HT1080 (cell line): ENCODE results near the gene FBXL3. TPM values are rescaled to one million over a fixed set of nuclear protein-coding genes. Genes with fewer than 3 reads are reported as not detected.
A peak's percentile ranks its signal among the peaks of the same experiment; 100 is the strongest.
"Not testable (repeated sequence)": the region's sequence is repeated elsewhere in the genome, so short reads cannot be mapped to it uniquely, and the experiment has no call there.

Source experiments
- DNase-seq: peaks from one replicate; pipeline ENCODE4 v3.0.0-alpha.2; 2015; ENCODE audit warnings: low read depth
- total RNA-seq: library from RNA; depleted of rRNA; stranded (reverse); fragments of >200 nt; shearing (Covaris generic); gene quantifications from 2 replicates; pipeline ENCODE4 v1.2.3, GENCODE V29; 2014

FBXL3 gene
- total RNA-seq, 1 experiment from 2014 or later: 39.0 TPM

DNA sequence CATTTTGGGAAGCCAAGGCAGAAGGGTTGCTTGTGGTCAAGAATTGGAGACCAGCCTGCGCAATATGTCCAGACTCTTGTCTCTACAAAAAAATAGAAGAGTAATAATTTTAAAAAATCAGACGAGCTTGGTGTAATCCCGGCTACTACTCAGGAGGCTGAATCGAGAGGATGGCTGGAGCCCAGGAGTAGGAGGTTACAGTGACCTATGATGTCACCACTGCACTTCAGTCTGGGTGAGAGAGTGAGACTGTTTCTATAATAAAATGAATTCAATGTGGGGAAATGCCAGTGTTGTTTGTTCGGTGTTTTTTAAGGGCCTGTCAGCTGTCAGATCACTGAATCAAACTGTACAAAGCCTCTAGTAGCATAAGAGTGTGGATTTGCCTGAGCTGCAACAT lies 1.2 kb upstream of the FBXL3 start:
- DNase-seq: peak; percentile 30

DNA sequence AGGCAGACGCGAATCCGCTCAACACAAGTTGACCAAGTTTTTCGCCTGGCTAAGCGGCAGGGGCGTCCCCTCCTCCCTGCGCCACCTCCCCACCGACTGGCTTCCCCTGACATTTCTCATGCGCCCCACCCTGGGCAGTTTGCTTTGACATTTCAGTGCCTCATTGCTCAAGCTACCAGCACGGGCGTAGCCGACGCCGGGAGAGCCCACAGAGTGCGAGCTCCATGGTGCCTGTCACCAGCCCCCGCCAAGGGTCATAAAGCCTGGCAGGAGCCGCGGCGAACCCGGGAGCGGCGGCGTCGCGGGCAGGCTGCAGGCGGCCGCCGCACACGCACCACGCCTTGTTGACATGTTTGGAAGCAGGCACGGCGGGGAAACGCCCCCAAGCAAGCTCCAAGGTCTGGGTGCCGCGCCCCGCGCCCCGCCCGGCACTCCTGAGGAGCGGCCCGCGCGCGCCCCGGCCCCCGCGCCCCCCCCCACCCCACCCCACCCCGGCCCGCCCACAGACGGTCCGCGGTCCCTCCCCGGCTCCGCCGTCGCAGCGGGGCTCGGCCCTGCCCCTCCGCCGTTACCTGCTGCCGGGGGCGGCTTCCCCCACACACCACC lies 601 bp downstream of the FBXL3 start:
- DNase-seq: peak; percentile 65

DNA sequence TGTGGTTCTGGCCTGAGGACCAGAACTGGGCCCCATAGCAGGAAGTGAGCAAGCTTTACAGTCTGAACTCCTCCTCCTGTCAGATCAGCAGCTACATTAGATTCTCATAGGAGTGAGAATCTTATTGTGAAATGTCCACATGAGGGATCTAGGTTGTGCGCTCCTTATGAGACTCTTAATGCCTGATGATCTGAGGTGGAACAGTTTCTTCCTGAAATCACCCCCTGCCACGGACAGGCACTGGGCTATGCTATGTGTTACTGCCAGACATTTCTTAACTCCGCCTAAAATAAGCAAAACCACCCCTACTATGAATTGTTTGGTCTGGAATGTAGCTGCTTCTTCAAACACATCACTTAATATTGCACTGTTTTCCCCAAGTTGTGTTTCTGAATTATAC lies 4.6 kb downstream of the FBXL3 start:
- DNase-seq: peak; percentile 17

DNA sequence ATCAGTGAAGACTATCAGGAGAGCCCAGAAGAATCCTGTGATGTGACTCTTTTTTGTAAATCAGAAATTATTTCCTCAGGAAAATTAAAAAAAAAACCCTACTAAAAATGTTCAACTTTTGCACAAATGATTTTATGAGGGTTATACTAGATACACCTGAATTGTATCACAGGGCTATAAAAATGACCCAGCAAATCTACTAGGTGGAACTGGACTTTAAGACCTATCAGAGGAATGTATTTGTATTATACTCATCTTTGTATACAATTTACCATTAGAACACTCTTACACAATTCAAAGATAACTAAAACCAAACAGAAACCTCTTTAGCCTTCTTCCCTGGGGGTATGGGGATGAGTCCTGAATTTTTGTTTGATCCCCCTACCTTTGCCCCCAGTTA lies 7.2 kb downstream of the FBXL3 start:
- DNase-seq: no peak

DNA sequence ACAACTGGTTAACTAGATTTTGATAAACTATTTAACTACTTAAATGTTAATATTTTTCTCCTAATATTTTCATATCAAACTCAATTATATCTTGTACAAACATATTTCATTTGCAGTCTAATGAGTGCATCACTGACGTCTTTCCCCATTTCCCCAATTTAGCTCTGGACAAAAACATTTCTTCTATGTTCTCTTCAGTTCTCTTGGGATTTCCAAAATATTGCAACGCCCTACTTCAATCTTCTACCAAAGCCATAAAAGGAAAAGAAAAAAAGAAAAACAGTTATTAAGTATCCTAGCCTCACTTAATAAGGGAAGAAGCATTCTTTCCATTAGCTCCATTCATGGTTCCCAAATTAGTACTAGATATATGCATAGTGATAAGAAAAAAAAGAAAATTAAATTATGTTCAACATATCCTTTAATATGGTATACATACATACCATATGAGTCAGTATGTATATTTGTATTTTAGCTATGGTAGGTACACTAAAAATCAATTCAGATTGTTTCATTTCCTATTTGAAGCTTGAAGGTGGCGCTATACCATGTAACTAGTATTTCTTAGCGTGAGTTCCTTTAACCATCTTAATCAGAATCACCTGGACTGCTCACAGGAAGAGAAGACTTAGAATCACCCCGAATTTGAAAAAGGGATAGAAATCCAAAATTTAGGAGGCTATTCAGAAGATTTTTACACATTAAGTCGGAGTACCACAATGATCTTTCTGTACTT lies 9.9 kb downstream of the FBXL3 start:
- DNase-seq: no peak

DNA sequence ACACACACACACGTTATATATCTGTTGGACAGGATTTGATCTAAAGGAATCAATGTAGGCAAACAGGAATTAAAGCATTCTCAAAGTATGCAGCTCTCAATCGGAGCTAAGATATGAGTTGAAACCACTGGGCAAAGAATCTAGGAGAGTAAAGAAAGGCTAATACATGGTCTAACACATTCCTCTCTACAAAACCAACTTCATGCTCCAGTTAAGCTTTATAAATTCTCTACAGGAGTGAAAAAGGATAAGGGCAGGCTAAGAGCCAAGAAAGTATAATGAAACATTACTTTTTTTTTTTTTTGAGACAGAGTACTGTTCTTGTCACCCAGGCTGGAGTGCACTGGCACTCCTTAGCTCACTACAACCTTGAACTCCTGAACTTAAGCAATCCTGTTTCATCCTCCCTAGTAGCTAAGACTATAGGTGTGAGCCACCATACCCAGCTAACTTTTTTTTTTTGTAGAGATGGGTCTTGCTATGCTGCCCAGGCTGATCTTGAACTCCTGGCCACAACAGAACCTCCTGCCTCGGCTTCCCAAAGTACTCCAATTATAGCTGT lies 10.6 kb downstream of the FBXL3 start:
- no peak for DNase-seq

DNA sequence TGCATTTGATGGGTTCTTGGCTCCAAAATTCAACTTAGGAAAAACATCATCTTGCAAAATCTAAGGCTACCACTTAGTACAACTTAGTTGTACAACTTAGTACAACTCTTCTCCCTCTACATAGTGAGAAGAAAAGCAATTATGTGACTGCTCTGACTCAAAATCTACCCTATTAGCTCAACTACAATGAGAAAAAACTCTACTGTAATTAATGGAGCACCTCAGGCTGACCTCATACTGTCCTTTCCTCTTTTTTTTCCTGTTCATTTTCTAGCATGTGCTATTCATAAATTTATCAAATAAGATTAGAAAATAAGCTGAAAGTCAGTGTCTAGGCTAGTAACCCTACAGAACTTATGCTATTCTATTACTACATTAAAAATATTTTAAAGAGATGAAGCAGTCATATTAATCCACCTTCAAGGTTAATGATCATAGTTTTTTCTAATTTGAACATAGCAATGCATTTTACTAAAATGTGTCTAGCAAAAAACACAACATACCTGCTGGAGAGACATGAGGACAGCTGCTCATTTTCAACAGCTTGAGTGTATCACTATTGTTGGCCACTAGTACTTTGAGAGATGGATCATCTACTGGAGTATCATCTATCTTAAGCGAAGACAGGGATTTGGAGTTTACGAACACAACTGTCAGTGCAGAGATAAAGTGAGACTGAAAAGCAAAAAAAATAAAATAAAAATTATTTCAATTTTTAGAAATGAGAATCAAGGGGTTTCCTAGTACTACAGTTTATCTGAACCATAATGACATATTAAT lies 11.9 kb downstream of the FBXL3 start:
- DNase-seq: no peak

DNA sequence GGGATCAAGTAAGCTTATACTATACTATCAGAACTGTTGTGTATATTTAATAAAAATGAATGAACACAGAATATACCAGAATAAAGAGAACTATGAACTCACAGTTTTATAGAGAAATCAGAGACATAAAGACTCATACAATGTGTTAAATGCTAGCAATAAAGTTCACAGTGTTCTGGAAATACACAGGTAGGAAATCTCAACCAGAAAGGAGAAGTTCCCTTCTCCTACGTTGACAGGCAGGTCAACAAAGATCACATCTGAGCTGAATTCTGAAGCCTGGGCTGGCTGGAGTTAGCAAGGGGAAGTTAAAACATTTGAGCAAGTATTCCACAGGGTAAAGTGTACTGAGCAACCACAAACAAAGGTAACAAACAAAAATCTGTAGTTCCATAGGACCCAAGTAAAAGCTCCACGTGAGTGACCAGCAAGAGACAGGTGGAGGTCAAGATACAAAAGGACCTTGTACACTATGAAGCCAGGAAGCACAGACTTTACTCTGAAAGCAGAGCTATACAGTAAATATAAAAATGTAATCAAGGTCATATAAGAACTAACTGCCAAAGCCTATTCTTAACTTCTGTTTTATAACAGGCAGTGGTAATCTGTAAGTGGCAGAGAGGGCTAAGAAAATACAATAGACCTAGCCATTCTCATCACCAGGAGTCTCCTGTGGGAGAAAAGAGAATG lies 13.0 kb downstream of the FBXL3 start:
- no peak for DNase-seq

DNA sequence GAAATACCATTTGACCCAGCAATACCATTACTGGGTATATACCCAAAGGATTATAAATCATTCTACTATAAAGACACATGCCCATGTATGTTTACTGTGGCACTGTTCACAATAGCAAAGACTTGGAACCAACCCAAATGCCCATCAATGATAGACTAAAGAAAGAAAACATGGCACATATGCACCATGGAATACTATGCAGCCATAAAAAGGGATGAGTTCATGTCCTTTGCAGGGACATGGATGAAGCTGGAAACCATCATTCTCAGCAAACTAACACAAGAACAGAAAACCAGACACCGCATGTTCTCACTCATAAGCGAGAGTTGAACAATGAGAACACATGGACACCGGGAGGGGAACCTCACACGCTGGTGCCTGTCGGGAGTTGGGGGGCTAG lies 17.2 kb downstream of the FBXL3 start:
- not testable (repeated sequence) for DNase-seq

DNA sequence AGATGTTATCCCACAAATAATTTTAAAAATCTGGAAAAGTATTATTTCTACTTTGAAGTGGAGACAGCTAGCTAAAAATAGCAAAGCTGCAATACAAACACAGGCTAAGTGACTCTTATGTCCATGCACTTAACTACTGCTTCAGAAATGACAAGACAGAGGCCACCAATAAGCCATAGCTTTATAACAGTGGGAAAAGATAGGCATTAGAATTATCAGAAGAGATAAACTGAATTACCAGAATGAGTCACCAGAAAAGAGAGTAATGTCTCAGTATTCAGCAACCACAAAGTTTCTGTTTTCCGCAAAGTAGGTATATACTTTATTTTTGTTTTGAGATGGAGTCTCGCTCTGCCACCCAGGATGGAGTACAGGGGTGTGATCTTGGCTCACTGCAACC lies 17.9 kb downstream of the FBXL3 start:
- no peak for DNase-seq

DNA sequence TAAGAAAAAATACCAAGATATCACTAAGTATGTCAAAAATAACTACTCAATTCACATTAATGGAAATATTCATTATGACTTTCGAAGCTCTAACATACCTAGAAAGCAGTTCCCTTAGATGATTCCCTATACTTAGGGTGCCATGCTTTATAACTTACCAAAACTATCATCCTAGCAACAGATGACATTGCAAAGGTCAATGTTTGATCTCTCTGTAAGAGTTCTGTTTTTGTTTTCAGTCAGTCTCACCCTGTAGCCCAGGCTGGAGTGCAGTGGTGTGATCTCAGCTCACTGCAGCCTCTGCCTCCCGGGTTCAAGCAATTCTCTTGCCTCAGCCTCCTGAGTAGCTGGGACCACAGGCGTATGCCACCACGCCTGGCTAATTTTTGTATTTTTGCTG lies 18.6 kb downstream of the FBXL3 start:
- not testable (repeated sequence) for DNase-seq

DNA sequence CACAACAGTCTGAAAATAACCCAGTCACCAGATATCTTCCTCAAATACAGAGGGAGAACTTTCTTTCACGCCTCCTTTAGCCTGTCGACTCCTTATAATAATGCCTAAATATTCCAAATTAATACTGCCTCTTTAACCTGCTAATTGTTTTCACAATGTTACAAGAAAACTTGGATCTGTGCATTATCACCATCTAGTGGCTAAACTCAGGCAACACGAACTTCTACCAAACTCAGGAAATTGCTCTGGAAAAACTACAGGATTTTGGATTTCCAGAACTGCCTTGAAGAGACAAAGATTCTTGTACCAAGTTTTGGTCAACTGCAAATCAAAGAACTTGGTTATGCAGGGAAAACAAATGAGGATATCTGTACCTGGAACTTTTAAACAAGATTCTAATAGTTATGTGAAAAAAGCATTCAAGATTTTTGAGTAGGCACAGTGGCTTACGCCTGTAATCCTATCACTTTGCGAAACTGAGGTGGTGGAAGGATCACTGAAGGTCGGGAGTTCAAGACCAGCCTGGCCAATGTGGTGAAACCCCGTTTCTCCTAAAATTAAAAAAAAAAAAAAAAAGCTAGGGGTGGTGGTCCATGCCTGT lies 24.3 kb downstream of the FBXL3 start:
- peak; percentile 15 for DNase-seq

DNA sequence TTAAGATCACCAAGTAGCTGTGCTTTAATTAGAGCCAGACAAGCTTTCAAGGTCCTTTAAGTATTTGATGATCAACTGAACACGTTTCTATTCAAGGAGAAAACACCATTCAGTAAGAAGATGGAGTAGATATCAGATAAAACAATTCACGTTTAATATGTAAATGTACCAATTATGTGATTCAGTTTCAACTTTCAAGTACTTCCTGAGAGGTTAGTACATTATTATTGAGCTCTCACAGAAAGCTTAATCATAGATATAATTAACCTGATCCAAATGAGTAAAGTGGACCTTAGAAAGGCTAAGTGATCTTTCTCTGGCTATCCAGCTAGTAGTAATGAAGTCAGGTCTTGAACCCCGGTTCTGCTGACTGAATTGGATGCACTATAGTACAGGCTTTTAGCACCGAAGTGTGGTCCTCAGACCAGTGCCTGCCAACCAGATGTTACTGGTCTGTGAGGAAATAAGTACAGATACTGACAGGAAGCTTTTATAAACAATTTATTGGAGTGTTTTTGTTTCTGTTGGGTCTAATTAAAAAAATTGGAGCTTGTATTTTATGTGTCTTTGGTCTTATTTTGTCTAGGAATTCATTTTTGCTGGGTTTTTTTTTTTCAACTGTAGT lies 24.9 kb downstream of the FBXL3 start:
- DNase-seq: no peak

DNA sequence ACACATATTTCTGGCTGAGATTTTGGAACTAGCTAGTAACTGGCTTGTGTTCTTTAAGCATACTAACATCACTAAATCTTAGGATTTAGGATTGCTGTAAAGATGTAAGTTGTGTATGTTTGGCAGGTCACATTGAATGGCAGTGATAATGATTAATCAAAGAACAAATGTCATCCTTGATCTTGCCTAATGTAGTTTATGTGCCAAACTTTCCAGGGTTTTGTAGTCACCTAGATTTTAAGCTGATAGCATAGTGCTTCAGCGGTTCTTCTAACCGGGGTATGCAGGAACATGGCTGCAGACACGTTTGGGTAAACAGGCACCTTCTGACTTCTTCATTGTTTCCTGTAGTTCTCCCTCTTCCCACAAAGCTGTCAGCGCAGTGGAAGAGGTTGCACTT lies 25.4 kb downstream of the FBXL3 start:
- DNase-seq: no peak

DNA sequence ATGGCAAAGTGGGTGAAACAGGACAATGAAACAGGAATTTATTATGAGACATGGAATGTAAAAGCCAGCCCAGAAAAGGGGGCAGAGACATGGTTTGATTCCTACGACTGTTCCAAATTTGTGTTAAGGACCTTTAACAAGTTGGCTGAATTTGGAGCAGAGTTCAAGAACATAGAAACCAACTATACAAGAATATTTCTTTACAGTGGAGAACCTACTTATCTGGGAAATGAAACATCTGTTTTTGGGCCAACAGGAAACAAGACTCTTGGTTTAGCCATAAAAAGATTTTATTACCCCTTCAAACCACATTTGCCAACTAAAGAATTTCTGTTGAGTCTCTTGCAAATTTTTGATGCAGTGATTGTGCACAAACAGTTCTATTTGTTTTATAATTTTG lies 26.5 kb downstream of the FBXL3 start:
- no peak for DNase-seq

DNA sequence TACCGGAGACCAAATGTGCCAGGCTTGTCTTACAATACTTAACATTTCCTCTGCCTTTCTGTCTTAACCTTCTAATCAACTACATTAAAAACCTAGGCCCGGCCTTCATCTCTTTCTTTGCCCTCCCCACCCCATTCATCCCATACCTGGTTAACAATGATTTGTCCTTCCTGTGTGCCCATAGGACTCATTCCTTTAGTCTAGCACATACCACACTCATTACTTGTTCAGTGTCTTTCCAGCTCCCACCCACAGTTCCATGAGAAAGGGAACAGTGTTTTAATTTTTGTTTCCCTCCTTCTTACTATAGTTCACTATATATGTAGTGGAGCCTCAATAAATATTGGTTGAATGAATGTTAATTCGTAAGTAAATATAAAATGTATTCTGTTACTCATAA lies 32.7 kb downstream of the FBXL3 start:
- DNase-seq: no peak

DNA sequence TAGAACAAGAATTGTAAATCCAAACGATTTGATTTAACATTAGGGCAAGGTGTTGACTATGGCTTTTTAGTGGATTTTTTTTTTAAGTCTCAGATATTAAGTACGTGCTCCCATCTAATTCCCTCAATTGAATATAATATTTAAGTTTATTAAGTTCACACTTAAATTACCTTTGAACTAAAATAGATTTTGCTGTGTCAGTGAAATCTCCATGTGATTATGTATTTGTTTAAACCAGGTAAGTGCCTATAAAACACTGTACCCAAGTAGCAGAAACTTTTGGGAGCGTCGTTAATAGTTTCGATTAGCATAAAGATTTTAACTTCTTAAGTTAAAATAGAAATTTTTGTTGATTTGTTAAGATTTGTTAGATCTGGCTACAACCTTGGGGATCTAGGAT lies 33.5 kb downstream of the FBXL3 start:
- no peak for DNase-seq

DNA sequence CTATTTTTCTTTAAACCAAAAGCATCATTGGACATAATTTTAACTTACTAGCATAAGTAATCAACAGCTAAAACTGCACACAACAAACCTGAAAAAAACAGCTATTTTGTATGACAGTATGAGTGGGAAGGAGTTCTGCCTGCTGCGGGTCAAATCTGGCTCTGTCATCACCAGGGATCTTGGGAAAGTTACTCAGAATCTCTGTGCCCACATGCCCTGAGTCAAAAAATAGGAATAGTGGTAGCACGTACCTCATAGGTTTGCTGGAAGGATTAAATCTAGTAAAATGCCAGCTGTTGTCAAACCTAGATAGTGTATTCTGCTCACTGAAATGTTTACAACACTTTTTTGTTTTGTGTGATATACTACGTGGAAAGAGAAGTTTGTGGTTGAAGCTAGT lies 33.9 kb downstream of the FBXL3 start:
- DNase-seq: no peak

DNA sequence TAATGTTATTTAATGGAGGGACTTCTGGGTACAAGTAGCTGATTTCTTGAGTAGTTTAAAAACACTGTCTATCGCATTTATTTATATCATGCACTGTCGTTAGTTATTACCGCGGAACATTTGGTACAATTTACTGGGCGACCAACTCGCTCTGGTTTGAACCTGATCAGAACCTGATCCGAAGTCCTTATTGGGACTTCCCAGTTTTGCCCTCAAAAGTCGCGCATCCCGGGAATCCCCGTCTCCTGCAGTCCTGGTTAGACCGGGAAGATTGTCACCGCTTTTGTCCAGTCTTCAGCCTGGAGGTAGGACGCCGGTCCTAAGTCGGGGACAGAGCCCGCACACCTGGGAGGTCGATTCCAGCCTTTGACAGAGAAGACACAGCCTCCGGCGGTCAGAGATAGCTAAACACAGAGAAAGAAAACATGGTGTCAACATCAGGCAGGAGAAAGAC lies 34.4 kb downstream of the FBXL3 start:
- DNase-seq: peak; percentile 26

DNA sequence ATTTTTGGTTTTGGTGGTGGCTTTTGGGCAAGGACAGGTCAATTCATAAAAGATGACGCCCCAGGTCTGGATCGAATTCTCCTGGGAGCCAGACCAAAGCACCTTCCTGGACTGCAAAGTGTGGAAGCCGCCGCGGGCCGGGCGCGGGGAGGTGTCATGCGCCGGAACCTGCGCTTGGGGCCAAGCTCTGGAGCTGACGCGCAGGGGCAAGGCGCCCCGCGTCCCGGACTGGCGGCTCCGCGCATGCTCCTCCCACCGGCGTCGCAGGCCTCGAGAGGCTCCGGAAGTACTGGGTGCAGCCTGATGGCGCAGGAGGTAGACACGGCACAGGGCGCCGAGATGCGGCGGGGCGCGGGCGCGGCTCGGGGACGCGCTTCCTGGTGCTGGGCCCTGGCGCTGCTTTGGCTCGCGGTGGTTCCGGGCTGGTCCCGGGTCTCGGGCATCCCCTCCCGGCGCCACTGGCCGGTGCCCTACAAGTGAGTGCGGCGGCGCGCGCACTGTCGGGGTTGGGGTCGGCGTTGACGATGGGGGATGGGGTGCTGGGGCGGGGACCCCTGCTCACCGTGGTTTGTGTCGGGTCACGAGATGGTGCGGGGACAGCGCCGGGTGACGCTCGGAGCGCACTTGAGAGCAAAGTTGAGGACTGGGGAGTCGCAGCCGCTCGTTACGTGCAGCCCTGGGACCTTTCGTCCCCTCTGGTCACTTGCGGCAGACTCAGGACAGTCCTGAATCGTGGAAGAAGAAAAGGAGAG lies 35.0 kb downstream of the FBXL3 start, which contains the start of gene CLN5:
TSS of gene CLN5 (plus strand) at position 286 of the 752 bp plus-strand sequence. CDS start at position 304, 18 bp downstream.
- peak; percentile 93 for DNase-seq
